H9 (cell line): ENCODE measurements around the gene RRAGC. TPM values are rescaled to one million over a fixed set of nuclear protein-coding genes. Genes with fewer than 3 reads are reported as not detected.

Experiments
- DNase-seq: peaks from one replicate; pipeline ENCODE4 v3.0.0-alpha.2; 2017
- H2AFZ ChIP-seq: one replicate; pipeline ENCODE4 v1.6.1; 2013; ENCODE audit warnings: mild to moderate bottlenecking, low read length, control low read depth, moderate library complexity
- H2AK5ac ChIP-seq: 2 replicates; pipeline ENCODE4 v1.6.1; 2013; ENCODE audit warnings: low read length, control low read depth, mixed read lengths; ENCODE audit not compliant: insufficient read length
- H2BK120ac ChIP-seq: one replicate; pipeline ENCODE4 v1.6.1; 2013; ENCODE audit warnings: low read depth, mild to moderate bottlenecking, low read length, control low read depth, inconsistent platforms; ENCODE audit not compliant: poor library complexity, severe bottlenecking
- H2BK12ac ChIP-seq: 2 replicates; pipeline ENCODE4 v1.6.1; 2013; ENCODE audit warnings: low read length, control low read depth, mixed read lengths, low read depth; ENCODE audit not compliant: insufficient read length
- H2BK15ac ChIP-seq: 2 replicates; pipeline ENCODE4 v1.6.1; 2013; ENCODE audit warnings: low read depth, low read length, control low read depth
- H2BK20ac ChIP-seq: one replicate; pipeline ENCODE4 v1.6.1; 2013; ENCODE audit warnings: low read depth, mild to moderate bottlenecking, low read length, control low read depth, inconsistent platforms; ENCODE audit not compliant: poor library complexity, severe bottlenecking
- H2BK5ac ChIP-seq: 2 replicates; pipeline ENCODE4 v1.6.1; 2013; ENCODE audit warnings: low read length, control low read depth, mixed read lengths; ENCODE audit not compliant: insufficient read length
- H3K14ac ChIP-seq: 2 replicates; pipeline ENCODE4 v1.6.1; 2013; ENCODE audit warnings: low read length, control low read depth; ENCODE audit not compliant: insufficient read depth
- H3K18ac ChIP-seq: 2 replicates; pipeline ENCODE4 v1.6.1; 2013; ENCODE audit warnings: low read depth, mild to moderate bottlenecking, mixed read lengths, low read length, control low read depth; ENCODE audit not compliant: insufficient read length
- H3K23ac ChIP-seq: 2 replicates; pipeline ENCODE4 v1.6.1; 2013; ENCODE audit warnings: low read length, control low read depth, mixed read lengths, low read depth; ENCODE audit not compliant: insufficient read length
- H3K23me2 ChIP-seq: 2 replicates; pipeline ENCODE4 v1.6.1; 2013; ENCODE audit warnings: low read depth, mild to moderate bottlenecking, mixed read lengths, low read length, control low read depth; ENCODE audit not compliant: insufficient read length, poor library complexity, severe bottlenecking
- H3K27ac ChIP-seq: 2 replicates; pipeline ENCODE4 v1.5.1; 2013; ENCODE audit warnings: low read length, control low read depth, mixed read lengths, low read depth; ENCODE audit not compliant: insufficient read length
- H3K27me3 ChIP-seq: 2 replicates; pipeline ENCODE4 v1.6.1; 2013; ENCODE audit warnings: low read length, control low read depth, inconsistent platforms; ENCODE audit not compliant: insufficient read depth
- H3K4ac ChIP-seq: 2 replicates; pipeline ENCODE4 v1.6.1; 2013; ENCODE audit warnings: low read depth, mild to moderate bottlenecking, control low read depth, inconsistent platforms, low read length, moderate library complexity
- H3K4me1 ChIP-seq: 2 replicates; pipeline ENCODE4 v1.6.1; 2013; ENCODE audit warnings: low read length, control low read depth, inconsistent platforms; ENCODE audit not compliant: insufficient read depth
- H3K4me2 ChIP-seq: 2 replicates; pipeline ENCODE4 v1.6.1; 2013; ENCODE audit warnings: low read length, control low read depth, mixed read lengths; ENCODE audit not compliant: insufficient read length, insufficient read depth
- H3K56ac ChIP-seq: 2 replicates; pipeline ENCODE4 v1.6.1; 2013; ENCODE audit warnings: low read depth, mild to moderate bottlenecking, mixed read lengths, low read length, control low read depth; ENCODE audit not compliant: insufficient read length
- H3K79me1 ChIP-seq: 2 replicates; pipeline ENCODE4 v1.6.1; 2013; ENCODE audit warnings: low read depth, mild to moderate bottlenecking, moderate library complexity, low read length, control low read depth, inconsistent platforms; ENCODE audit not compliant: insufficient read depth, poor library complexity, severe bottlenecking
- H3K79me2 ChIP-seq: 2 replicates; pipeline ENCODE4 v1.6.1; 2013; ENCODE audit warnings: low read length, control low read depth, inconsistent platforms; ENCODE audit not compliant: insufficient read depth
- H3K9ac ChIP-seq: 2 replicates; pipeline ENCODE4 v1.6.1; 2013; ENCODE audit warnings: low read length, control low read depth, mixed read lengths; ENCODE audit not compliant: insufficient read length; ENCODE audit errors: extremely low read depth
- H3K9me3 ChIP-seq: one replicate; pipeline ENCODE4 v1.6.1; 2013; ENCODE audit warnings: low read depth, low read length, inconsistent platforms; ENCODE audit not compliant: control insufficient read depth
- H3T11ph ChIP-seq: one replicate; pipeline ENCODE4 v1.6.1; 2013; ENCODE audit warnings: mild to moderate bottlenecking, low read length, control low read depth, inconsistent platforms
- H4K20me1 ChIP-seq: one replicate; pipeline ENCODE4 v1.6.1; 2013; ENCODE audit not compliant: control insufficient read depth, insufficient read length, insufficient read depth
- H4K5ac ChIP-seq: 2 replicates; pipeline ENCODE4 v1.6.1; 2013; ENCODE audit warnings: low read depth, mild to moderate bottlenecking, mixed read lengths, low read length, control low read depth; ENCODE audit not compliant: insufficient read length
- H4K8ac ChIP-seq: replicated peaks from 2 replicates; pipeline ENCODE4 v1.6.1; 2013; ENCODE audit warnings: low read length, control low read depth, mixed read lengths, low read depth; ENCODE audit not compliant: insufficient read length
- H4K91ac ChIP-seq: 2 replicates; pipeline ENCODE4 v1.6.1; 2013; ENCODE audit warnings: low read depth, mild to moderate bottlenecking, moderate library complexity, mixed read lengths, low read length, control low read depth; ENCODE audit not compliant: insufficient read length
- H3K27ac Mint-ChIP-seq, 3 experiments: 2 replicates in 2 of 3; 3 replicates in 1 of 3; pipeline ENCODE4 v1.8.0; 2020 to 2021; ENCODE audit warnings: mixed read lengths in 3 of 3, mild to moderate bottlenecking in 1 of 3, moderate library complexity in 1 of 3
- H3K27me3 Mint-ChIP-seq: 2 replicates; pipeline ENCODE4 v1.8.0; 2021; ENCODE audit warnings: low read depth, mild to moderate bottlenecking, moderate library complexity, mixed read lengths
- H3K36me3 Mint-ChIP-seq, 3 experiments: 2 replicates in 2 of 3; 3 replicates in 1 of 3; pipeline ENCODE4 v1.8.0; 2020 to 2021; ENCODE audit warnings: low read depth in 3 of 3, mixed read lengths in 3 of 3; ENCODE audit not compliant: insufficient read depth in 1 of 3
- H3K4me1 Mint-ChIP-seq, 2 experiments: 2 replicates each; pipeline ENCODE4 v1.8.0; 2020; ENCODE audit warnings: mixed read lengths in 2 of 2
- H3K4me3 Mint-ChIP-seq, 2 experiments: 2 replicates in 1 of 2; 3 replicates in 1 of 2; pipeline ENCODE4 v1.8.0; 2020 to 2021; ENCODE audit warnings: mild to moderate bottlenecking in 2 of 2, mixed read lengths in 2 of 2, moderate library complexity in 1 of 2
- H3K9me3 Mint-ChIP-seq, 2 experiments: 2 replicates in 1 of 2; 3 replicates in 1 of 2; pipeline ENCODE4 v1.8.0; 2020; ENCODE audit warnings: mild to moderate bottlenecking in 2 of 2, mixed read lengths in 2 of 2, moderate library complexity in 1 of 2
- CTCF ChIP-seq: fragments of 200-600 bp; sonication (generic); conservative IDR thresholded peaks from 3 replicates; pipeline ENCODE4 v1.8.0; 2021; ENCODE audit warnings: antibody characterized with exemption, mild to moderate bottlenecking
- total RNA-seq: library from RNA; stranded (reverse); gene quantifications from 2 replicates; pipeline ENCODE4 v1.2.1, GENCODE V29; 2021

Gene RRAGC
- total RNA-seq, 1 experiment from 2014 or later, result 17.9 TPM

GRCh38 chr1:38793299-38793698 lies 66.3 kb downstream of the RRAGC start:
- no peak overlapping the region for H2BK5ac ChIP-seq
- Mint-ChIP-seq H3K9me3 (peaks cover 2 to 8% of the 10 kb centered on the region in 2 experiments; a peak in 4 of 5 replicates), H3K36me3 (no peaks in the 10 kb centered on the region), H3K27me3 (peaks cover 24% of the 10 kb centered on the region), H3K4me1 (peaks cover 8 to 16% of the 10 kb centered on the region in 2 experiments), H3K4me3 (no peak overlapping the region), H3K27ac (no peak overlapping the region)
- TF ChIP-seq CTCF, result no peak
- no peak overlapping the region for H3K9ac ChIP-seq
- H3K27ac ChIP-seq, result no peak overlapping the region
- H3K18ac ChIP-seq, result no peak overlapping the region
- H4K20me1 ChIP-seq, result no peaks in the 10 kb centered on the region
- no peaks in the 10 kb centered on the region for H3K9me3 ChIP-seq
- no peak overlapping the region for H2AK5ac ChIP-seq
- H4K8ac ChIP-seq, result no peak overlapping the region
- no peak overlapping the region for H2AFZ ChIP-seq
- no peak for DNase-seq
- no peak overlapping the region for H3T11ph ChIP-seq
- H3K4me2 ChIP-seq, result no peak overlapping the region
- H3K79me1 ChIP-seq, result no peaks in the 10 kb centered on the region
- no peak overlapping the region for H2BK12ac ChIP-seq
- H4K5ac ChIP-seq, result no peak overlapping the region
- no peak overlapping the region for H3K56ac ChIP-seq
- H2BK120ac ChIP-seq, result no peak overlapping the region
- no peaks in the 10 kb centered on the region for H3K4me1 ChIP-seq
- H2BK20ac ChIP-seq, result no peak overlapping the region
- H3K4ac ChIP-seq, result no peak overlapping the region
- H3K14ac ChIP-seq, result no peak overlapping the region
- no peaks in the 10 kb centered on the region for H3K23me2 ChIP-seq
- no peak overlapping the region for H2BK15ac ChIP-seq
- no peaks in the 10 kb centered on the region for H3K79me2 ChIP-seq
- no peak overlapping the region for H4K91ac ChIP-seq
- no peak overlapping the region for H3K23ac ChIP-seq
- no peaks in the 10 kb centered on the region for H3K27me3 ChIP-seq
